Mammary epithelial cell (primary cell): ENCODE data around the gene DRD4.

ENCODE experiments used
- EZH2 ChIP-seq: IDR thresholded peaks from 2 replicates; pipeline ENCODE4 v1.6.1; 2012; ENCODE audit warnings: low read length, inconsistent platforms, borderline replicate concordance
- TF ChIP-seq, protein P1 (sequence below), 2 donors: IDR thresholded peaks in 1 of 2; conservative IDR thresholded peaks in 1 of 2; 2 replicates each; pipeline ENCODE4 v1.5.1; 2011 to 2012; ENCODE audit warnings: inconsistent platforms in 2 of 2, low read length in 2 of 2, mild to moderate bottlenecking in 2 of 2, control low read depth in 1 of 2, low read depth in 1 of 2; ENCODE audit not compliant: insufficient read depth in 1 of 2; ENCODE audit errors: extremely low read depth in 1 of 2

DNA sequence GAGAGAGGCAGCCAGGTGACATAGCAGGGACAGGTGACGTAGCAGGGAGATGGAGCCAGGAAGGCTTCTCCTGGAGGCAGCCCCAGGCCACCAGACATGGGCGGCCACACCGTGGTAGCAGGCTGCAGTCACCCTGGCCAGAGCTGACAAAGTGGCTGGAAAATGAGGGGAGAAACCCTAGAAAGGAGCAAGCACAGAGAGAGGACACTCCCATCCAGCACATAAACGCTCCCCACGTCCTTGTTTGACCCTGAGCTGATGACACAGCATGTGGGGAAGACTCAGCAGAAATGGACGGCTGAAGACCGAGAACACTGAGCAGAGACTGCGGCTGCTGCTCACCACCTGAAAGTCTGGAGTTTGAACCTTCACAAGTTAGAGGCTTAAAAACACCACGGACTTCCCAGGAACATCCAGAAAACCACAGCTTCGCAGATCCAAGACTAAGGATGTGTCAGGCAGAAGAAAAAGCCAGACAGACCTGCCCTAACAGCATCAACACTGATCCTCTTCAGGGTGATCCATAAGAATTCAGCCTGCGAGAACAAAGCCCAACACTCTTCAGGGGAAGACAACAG lies 28.7 kb downstream of the DRD4 start:
- TF ChIP-seq, protein P1, sequence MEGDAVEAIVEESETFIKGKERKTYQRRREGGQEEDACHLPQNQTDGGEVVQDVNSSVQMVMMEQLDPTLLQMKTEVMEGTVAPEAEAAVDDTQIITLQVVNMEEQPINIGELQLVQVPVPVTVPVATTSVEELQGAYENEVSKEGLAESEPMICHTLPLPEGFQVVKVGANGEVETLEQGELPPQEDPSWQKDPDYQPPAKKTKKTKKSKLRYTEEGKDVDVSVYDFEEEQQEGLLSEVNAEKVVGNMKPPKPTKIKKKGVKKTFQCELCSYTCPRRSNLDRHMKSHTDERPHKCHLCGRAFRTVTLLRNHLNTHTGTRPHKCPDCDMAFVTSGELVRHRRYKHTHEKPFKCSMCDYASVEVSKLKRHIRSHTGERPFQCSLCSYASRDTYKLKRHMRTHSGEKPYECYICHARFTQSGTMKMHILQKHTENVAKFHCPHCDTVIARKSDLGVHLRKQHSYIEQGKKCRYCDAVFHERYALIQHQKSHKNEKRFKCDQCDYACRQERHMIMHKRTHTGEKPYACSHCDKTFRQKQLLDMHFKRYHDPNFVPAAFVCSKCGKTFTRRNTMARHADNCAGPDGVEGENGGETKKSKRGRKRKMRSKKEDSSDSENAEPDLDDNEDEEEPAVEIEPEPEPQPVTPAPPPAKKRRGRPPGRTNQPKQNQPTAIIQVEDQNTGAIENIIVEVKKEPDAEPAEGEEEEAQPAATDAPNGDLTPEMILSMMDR (conservative IDR thresholded peaks at IDR 0.05 in 1 of 2, IDR thresholded peaks at IDR 0.05 in 1 of 2; ENCODE audit: extremely low read depth in 1 of 2, insufficient read depth in 1 of 2, low read depth in 1 of 2, low read length in 2 of 2) = no peak
- TF ChIP-seq EZH2 = no peak
